Measurements from ENCODE around the gene DNAJB9.

DNAJB9 gene

DNA sequence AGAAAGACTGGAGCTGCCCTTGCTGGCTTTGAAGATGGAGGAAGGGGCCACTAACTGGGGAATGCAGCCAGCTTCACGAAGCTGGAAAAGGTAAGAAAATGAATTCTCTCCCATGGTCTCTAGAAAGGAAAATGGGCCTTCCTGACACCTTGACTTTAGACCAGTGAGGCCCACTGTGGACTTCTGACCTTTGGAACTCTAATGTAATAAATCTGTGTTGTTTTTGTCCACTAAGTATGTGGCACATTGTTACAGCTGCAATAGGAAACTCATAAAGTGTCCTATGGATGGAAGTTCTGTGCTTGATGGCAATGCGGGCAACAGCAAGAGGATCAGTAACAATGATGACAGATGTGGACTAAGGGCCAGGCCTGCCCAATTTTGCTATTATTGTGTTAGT, 20.9 kb downstream of the DNAJB9 start:
- no peak for DNase-seq (ENCODE audit: low read depth)
- in situ Hi-C loops (cut with HindIII; ENCODE audit: low sequenced_read_pairs) = no loop called here
- H3K4me3 ChIP-seq (ENCODE audit: low read depth, low read length) = no peak overlapping the region
- TF ChIP-seq CTCF (IDR thresholded peaks at IDR 0.05; ENCODE audit: low read depth, low read length, missing control alignments) = no peak

GRCh38 chr7:108592646-108593201, 23.1 kb downstream of the DNAJB9 start:
- in situ Hi-C loops (cut with HindIII; ENCODE audit: low sequenced_read_pairs) = no loop called here
- no peak overlapping the region for H3K4me3 ChIP-seq (ENCODE audit: low read depth, low read length)
- no peak for DNase-seq (ENCODE audit: low read depth)
- TF ChIP-seq CTCF (IDR thresholded peaks at IDR 0.05; ENCODE audit: low read depth, low read length, missing control alignments) = peak; percentile 58

DNA sequence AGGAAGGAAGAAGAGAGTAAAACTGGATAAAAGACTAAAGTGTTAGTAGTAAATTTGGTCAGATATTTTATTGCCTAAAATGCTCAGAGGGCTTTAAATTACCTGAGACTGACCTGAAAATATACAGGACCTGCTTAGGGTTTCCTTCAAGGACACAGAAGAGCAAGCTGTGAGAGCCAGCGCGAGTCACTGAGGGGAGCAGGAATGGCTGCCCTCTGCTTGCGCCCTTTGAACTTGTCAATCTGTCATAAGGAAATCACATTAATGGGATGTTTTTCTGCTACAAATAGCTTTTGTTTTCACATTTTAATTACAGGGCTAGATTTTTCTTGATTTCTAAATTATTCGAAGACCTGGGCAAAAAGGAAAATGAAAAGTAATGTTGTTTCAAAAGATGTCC, 26.9 kb downstream of the DNAJB9 start:
- in situ Hi-C loops (cut with HindIII; ENCODE audit: low sequenced_read_pairs) = no loop called here
- DNase-seq (ENCODE audit: low read depth) = no peak
- no peak overlapping the region for H3K4me3 ChIP-seq (ENCODE audit: low read depth, low read length)
- TF ChIP-seq CTCF (IDR thresholded peaks at IDR 0.05; ENCODE audit: low read depth, low read length, missing control alignments) = no peak

GRCh38 chr7:108598153-108598552, 28.5 kb downstream of the DNAJB9 start:
- H3K4me3 ChIP-seq (ENCODE audit: low read depth, low read length) = no peak overlapping the region
- no peak for DNase-seq (ENCODE audit: low read depth)
- TF ChIP-seq CTCF (IDR thresholded peaks at IDR 0.05; ENCODE audit: low read depth, low read length, missing control alignments) = no peak
- in situ Hi-C loops (cut with HindIII; ENCODE audit: low sequenced_read_pairs) = no loop called here

GRCh38 chr7:108598914-108599580, 29.4 kb downstream of the DNAJB9 start:
- TF ChIP-seq CTCF (IDR thresholded peaks at IDR 0.05; ENCODE audit: low read depth, low read length, missing control alignments) = no peak
- H3K4me3 ChIP-seq (ENCODE audit: low read depth, low read length) = no peak overlapping the region
- no peak for DNase-seq (ENCODE audit: low read depth)
- in situ Hi-C loops (cut with HindIII; ENCODE audit: low sequenced_read_pairs) = no loop called here

DNA sequence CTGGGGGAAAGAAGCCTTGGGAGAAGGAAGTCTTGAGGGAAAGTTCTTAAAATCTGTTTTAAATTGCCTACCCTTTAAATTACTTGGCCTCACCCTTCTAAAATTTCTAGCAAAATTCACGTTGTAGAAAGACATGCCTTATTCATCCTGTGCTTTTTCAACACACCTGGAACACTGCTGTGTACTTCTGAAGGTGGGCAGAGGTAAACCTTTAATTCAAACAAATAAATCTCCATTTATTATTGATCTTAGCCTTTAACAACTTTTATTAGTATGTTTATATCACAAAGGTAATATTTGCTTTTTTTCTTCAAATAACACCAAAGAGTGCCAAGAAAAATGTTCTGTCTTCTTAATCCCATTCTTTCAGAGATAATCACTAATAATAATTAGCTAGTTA, 30.7 kb downstream of the DNAJB9 start:
- no peak for DNase-seq (ENCODE audit: low read depth)
- no peak for TF ChIP-seq CTCF (IDR thresholded peaks at IDR 0.05; ENCODE audit: low read depth, low read length, missing control alignments)

More for the DNA sequence above, 30.7 kb downstream of the DNAJB9 start:
- H3K4me3 ChIP-seq (ENCODE audit: low read depth, low read length) = no peak overlapping the region
- in situ Hi-C loops (cut with HindIII; ENCODE audit: low sequenced_read_pairs) = no loop called here
